Measurements from ENCODE around the gene PLXNA2.

The PLXNA2 gene

GRCh38 chr1:208111646-208112190 lies 132.5 kb downstream of the PLXNA2 start:
- DNase-seq: no peak

GRCh38 chr1:208110296-208110695 lies 133.9 kb downstream of the PLXNA2 start:
- DNase-seq: no peak

GRCh38 chr1:208108646-208109330 lies 135.4 kb downstream of the PLXNA2 start:
- no peak for DNase-seq

GRCh38 chr1:208108213-208108608 lies 136.0 kb downstream of the PLXNA2 start:
- no peak for DNase-seq

GRCh38 chr1:208107425-208108212 lies 136.6 kb downstream of the PLXNA2 start:
- peak; percentile 76 for DNase-seq

- DNase-seq: no peak
These were observed 138.0 kb downstream of the PLXNA2 start for GRCh38 chr1:208106218-208106617.

GRCh38 chr1:208105756-208106155 lies 138.4 kb downstream of the PLXNA2 start:
- no peak for DNase-seq

- DNase-seq: no peak
These were observed 140.3 kb downstream of the PLXNA2 start for GRCh38 chr1:208103597-208104513.

GRCh38 chr1:208101661-208102431 lies 142.3 kb downstream of the PLXNA2 start:
- DNase-seq: no peak

- DNase-seq: no peak
These were observed 143.3 kb downstream of the PLXNA2 start for GRCh38 chr1:208100906-208101305.

GRCh38 chr1:208100106-208100505 lies 144.1 kb downstream of the PLXNA2 start:
- no peak for DNase-seq

GRCh38 chr1:208098773-208099172 lies 145.4 kb downstream of the PLXNA2 start:
- no peak for DNase-seq

GRCh38 chr1:208093754-208094719 lies 150.1 kb downstream of the PLXNA2 start:
- DNase-seq: peak; percentile 15

- no peak for DNase-seq
These were observed 151.1 kb downstream of the PLXNA2 start for GRCh38 chr1:208093046-208093445.

GRCh38 chr1:208090388-208091301 lies 153.5 kb downstream of the PLXNA2 start:
- no peak for DNase-seq

- peak; percentile 8 for DNase-seq
These were observed 154.3 kb downstream of the PLXNA2 start for GRCh38 chr1:208089761-208090370.

GRCh38 chr1:208089149-208089548 lies 155.0 kb downstream of the PLXNA2 start:
- no peak for DNase-seq

GRCh38 chr1:208088319-208088718 lies 155.9 kb downstream of the PLXNA2 start:
- DNase-seq: no peak
